ENCODE results near the gene C20orf202.

C20orf202 gene

DNA sequence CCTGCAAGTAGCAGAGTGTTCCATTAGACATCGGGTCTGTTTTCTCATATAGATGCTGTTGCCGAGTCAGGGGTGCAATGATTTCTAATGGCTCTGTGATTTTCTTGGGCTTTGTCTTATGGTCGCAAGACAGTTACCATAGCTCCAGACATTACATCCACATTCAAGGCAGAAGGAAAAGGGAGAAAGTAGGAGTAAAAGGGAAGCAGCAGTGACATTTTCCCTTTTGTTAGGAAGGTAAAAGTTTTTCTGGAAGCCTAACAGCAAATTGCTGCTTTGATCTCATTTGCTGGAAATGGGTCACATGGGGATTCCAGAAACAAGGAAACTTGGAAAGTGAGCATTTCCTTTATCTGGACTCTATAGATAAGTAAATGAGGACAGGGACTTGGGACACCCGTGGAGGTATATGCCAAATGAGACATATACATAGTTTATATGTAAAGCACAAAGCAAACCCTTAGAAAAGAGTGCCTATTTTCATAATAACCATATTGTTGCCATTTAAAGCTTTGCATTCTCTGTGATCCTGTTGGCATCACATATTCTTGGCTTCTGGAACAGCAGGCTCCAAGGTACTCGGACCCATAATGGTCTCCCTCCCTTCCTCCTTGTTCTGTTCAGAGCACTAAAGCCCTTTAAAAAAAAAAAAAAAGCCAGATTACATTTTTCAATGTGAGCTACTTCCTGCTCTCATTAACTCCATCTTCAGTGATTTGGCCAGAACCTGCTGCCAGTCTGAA, at the start of gene C20orf202:
Gene C20orf202, plus strand, starts transcription at position 693 of the 743 bp plus-strand sequence. CDS start 132 bp downstream, outside the sequence.
- DNase-seq, result no peak

DNA sequence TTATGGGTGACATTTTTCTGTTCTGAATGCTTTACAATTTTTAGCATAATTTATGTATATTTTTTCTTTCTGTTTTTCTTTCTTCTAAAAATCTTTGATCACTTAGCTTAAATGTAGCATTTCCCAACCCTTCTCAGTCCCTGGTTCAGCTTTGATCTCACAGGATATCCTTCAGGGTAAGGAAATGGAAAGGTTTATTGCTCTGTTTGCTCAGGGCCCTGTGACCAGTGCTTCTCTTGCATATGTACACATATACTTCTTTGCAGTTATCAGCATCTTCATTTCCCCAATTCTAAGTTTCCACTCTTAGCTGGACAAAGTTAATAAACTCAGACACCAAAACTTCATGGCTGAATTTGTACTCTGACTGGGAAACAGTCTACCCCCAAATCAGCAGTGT, 49.0 kb upstream of the C20orf202 start:
- no peak for DNase-seq

DNA sequence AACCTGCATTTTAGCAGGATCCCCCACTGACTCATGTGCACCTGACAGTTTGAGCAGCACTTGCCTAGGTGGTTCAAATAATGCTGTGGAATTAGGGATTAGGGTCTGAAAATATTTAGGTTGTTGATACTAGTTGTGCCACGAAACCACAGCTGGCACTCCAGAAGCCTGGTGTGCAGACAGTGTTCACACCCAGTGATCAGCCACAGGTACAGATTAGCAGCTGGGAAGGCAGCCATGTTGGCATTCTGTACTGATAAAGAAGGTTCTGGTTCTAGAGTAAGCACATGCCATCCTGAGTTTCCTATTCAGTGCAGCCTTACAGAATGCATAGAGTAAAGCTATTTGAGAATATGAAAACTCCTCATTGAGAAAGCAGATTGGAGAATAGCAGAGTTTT, 48.6 kb upstream of the C20orf202 start:
- no peak for DNase-seq

DNA sequence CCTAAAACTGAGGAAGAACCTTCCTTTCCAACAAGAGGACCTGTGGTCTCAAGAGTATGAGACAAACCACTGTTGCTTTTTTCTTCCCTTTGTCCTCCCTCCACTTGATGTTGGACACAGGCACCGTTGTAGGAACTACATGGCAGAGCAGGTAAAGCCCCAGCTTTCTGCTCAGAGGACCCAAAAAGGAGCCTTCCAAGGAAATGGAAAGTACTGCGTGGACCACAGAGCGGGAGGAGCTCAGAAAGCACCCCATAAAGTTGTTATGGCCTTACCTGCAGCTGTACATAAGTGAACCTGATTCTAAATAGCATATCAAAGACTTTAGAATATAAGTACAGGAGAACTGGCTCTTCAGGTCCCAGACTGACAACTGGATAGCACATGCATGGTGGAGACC, 47.9 kb upstream of the C20orf202 start:
- no peak for DNase-seq

DNA sequence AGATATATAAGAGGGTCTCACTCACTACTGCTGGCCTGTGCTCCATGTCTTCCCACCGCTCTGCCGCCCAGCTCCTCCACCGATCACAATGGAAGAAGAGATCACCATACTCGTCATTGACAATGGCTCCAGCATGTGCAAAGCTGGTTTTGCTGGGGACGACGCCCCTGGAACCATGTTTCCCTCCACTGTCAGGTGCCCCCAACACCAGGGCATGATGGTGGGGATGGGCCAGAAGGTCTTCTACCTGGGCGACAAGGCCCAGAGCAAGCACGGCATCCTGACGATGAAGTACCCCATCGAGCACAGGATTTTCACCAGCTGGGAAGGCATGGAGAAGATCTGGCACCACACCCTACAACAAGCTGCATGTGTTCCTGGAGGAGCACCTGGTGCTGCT, 42.8 kb upstream of the C20orf202 start:
- DNase-seq, result no peak

DNA sequence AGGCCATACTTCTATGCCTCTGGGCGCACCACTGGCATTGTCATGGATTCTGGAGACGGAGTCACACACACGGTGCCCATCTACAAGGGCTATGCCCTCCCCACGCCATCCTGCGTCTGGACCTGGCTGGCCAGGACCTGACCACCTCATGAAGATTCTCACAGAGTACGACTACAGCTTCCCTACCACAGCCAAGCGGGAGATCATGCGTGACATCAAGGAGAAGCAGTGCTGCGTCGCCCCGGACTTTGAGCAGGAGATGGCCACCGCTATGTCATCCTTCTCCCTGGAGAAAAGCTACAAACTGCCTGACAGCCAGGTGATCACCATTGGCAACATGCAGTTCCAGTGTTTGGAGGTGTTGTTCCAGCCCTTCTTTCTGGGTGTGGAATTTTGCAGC, 42.3 kb upstream of the C20orf202 start:
- DNase-seq, result no peak

DNA sequence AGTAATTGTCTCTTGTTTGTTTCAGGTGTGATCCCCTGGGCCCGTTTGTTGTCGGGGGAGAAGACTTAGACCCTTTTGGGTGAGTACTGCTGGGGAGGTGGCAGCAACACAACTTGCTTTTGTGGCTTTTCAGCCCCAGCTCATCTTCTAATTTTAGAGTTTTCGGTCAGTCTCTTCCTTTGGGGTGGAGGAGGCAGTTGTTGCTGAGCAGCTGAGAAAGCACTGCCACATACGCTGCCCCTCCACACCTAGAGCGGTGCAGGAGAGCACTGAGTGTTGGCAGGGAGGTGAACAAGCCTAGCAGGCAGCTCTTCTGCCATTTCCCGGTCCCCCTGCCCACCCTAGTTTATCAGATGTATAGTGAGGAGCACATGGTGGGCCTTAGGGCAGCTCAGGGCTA, 40.1 kb upstream of the C20orf202 start:
- no peak for DNase-seq

DNA sequence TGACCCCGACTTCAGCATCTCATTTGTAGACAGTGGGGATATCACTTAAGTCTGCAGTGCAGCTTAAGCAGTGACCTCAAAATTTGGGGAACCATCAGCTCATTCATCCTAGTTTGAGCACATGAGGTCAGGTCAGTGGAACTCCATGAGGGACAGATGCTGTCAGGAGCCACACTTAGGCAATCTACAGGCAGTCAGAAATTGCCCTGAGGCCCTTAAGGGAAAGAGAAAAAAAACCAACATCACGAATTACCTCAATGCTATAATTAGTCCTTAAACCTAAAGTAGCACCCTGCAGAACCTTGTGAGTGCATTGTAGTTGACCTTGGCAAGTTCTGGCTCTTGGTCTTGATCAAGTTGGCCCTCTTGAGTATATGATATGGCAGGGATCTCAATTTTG, 39.6 kb upstream of the C20orf202 start:
- DNase-seq, result no peak

DNA sequence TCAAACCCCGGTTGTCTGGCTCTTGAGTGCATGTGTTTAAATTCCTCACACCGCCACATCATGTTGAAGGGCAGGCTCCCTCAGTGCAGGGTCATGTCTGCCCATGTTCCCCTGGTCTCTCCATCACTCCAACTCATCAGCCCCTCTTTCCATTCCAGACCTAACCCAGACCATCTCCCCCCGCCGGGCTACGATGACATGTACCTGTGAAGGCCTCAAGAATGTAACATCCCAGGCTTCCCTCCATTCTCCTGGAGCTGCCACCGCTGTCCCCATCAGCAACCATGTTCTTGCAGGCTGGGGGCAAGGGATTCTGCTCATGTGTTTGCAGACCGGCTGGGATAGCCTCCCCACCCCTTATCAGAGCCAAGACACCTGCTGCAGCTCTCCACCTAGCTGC, 38.4 kb upstream of the C20orf202 start:
- no peak for DNase-seq

DNA sequence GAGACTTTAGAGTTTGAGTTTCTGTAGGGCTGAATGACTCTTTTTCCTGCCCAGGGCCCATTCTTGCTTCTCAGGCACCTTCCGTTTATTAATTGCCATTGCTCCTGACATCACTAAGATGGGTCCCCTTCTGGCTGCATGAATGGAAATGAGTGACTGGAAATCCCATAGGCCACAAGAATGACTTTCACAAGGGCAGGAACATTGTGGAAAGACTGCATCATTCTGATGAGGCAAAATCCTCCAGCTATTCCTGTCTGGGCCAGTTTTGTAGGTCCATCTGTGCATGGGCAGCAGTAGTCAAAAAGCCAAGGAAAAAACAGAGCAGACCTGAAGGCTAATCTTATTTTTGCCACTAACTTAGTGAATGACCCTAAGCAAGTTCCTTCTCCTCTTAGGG, 37.7 kb upstream of the C20orf202 start:
- no peak for DNase-seq

DNA sequence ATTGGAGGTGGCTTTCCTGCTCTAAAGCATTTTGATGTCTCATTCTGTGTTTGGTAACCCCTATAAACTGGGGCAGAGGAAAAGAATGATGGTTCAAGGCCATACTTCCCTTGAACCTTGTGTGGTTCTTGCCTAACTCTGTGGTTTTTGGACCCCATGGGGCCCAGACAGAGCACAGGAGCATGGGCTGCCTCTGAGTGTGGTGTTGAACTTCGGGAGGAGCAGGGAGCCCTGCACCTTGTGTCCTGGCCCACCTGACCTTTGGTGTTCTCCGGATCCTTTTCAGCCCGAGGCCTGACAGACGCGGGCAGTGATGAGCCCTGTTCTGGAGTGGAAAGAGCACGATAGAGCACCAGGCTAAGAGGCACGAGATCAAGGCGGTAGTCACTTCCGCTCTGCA, 37.3 kb upstream of the C20orf202 start:
- no peak for DNase-seq

DNA sequence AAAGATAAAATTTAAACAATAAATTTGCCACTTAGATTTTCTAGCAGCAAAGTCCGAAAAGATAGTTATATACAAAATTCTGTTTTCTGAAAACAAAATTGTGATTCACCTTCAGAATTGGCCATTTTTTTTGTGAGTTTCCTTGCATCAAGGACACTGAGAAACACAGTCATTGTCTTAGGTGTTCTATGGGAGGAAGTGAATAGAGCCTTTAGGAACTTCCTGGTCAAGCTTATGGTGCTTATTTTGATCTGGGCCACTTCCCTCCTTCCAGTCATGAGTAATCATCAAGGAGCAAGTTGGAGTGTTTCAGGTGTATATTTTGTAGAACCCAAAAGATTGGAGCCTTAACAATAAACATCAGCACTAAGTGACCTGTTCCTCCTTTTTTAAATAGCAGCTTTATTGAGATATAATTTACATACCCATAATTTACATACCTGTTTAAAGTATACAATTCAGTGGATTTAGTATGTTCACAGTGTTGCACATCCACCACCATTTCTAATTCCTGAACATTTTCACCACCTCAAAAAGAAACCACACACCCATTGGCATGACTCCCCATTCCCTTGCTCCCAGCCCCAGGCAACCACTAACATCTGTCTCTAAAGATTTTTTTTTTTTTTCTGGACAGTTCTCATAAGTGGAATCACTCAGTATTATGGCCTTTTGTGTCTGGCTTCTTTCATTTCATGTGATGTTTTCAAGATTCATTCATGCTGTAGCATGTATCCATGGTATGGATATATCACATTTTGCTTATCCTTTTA, 36.1 kb upstream of the C20orf202 start:
- DNase-seq, result no peak

DNA sequence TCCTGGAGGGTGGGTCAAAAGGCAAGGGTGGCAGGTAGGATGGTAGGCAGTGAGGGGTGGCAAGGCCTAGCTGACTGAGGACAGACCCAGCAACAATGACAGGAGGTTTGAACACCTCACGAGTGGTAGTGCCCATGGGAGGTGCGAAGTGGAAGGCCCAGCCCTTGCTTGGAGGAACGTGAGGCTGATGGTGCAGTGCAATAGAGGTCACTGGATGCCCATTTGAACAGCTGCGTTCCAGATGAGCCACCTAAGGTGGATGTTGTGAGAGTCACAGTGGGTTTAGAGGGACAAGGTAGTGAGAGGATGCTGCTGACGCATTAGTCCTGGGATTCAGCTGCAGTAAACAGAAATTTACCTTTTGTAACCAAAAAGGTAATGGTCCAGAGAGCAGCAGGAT, 34.0 kb upstream of the C20orf202 start:
- no peak for DNase-seq

DNA sequence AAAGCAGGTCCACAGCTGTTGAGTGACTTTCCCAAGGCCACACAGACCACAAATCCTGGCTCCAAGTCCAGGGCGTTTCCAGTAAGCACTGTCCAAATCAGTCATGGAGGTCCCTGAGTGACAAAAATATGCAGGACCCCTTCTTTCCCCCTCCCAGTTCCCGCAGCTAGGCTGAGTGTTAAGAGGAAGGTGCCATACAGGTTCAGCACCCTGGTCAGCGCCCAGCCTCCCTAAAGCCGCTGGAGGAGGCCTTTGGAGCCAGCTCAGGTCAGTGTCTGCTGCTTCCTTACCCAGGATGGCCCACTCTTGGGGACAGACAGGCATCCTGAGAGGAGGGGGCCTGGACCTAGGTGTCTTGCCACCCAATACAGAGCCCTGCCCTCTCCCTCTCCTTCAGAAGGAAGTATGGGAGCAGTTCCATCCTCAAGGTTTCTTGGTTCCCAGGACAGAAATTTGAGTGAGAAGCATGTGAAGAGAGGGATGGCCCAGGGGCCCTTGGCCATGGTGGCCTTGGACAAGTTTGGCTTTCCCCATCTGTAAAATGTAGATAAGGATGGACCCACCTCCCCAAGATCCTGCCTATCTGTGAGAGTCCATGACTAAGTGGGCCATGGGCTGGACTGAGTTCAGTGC, 31.7 kb upstream of the C20orf202 start:
- DNase-seq, result no peak

DNA sequence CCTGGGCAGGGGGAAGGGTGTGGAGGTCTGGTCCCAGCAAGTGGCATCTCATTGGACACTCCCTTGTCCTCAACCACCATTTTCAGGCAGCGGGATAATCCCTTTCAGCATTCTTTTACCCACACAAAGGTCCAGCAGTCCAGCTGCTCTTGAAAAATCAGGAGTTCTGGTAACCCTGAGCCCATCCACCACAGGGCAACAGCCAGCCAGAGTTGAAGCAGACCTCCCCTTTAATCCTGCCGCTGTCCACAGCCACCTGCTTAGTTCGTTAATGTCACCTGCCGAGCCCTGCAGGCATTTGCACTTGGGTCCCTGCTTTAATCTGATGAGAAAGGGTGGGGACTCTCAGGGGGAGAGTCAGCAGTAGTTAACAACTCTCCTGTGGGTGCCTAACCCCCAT, 29.6 kb upstream of the C20orf202 start:
- no peak for DNase-seq

DNA sequence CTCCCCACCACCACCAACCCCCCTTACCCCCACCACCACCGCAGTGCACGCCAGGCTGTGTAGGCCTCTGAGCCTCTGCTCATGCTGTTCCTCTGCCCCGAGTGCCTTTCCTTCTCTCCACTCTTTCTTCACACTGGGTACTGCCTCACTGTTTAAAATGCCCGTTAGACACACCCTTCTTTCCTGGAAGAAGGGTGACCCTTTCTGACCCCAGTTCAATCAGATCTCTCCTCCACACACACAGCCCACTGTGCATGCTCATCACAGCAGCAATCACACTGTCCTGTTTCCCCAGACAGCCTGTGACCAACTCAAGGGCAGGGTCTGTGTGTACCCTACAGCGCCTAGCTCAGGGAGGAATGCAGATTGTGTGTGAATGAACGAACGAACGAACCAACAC, 28.5 kb upstream of the C20orf202 start:
- no peak for DNase-seq

DNA sequence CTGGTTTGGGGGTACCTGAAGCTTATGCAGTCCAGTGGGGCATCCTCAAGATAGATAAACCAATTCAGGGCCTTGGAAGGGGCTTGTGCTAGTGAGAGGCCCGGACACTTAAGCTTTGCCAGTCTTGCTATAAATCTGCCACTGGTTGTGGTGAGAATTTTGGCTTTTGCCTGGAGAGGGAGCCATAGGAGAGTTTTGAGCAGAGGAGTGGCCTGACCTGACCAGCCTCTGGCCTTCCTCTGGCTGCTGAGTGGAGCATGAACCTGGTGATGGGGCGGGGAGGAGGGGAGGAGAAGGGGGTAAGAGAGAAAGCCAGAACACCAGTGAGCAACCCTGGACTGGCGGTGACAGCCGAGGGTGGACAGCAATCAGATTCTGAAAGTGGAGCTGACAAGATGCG, 25.6 kb upstream of the C20orf202 start:
- DNase-seq, result no peak

DNA sequence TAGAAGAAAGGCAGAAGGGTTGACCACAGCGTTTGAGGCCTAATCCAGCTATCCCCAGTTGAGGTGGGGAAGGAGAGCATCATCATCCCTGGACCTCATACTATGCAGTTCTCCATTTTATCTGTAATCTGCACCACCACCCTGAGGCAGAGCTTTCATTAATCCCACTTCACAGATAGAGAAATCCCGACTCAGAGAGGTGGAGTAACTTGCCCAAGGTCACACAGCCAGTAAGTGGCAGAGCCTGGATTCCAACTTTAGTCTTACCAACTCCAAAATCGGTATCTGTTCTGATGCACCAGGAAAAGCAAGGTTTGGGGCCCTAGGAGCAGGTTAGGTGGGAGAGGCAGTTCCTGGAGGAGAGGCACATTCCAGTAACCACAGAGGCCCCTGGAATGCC, 25.2 kb upstream of the C20orf202 start:
- no peak for DNase-seq

DNA sequence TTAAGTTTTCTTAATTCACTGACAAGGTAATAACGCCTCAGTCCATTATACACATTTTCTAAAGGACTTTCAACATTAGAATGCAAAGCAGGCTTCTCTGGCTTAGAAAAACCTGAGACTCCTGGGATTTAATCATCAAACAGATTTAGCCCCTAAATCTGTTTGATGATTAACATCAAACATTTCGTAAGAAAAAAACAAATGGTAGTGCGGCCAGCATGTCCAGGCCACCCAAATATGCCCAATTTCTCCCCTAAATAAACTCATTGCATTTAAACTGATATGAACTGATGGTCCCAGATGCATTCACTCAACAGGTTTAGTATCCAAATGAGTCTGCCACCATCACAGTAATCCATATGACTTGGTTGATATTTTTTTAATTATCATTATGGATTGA, 24.6 kb upstream of the C20orf202 start:
- no peak for DNase-seq

DNA sequence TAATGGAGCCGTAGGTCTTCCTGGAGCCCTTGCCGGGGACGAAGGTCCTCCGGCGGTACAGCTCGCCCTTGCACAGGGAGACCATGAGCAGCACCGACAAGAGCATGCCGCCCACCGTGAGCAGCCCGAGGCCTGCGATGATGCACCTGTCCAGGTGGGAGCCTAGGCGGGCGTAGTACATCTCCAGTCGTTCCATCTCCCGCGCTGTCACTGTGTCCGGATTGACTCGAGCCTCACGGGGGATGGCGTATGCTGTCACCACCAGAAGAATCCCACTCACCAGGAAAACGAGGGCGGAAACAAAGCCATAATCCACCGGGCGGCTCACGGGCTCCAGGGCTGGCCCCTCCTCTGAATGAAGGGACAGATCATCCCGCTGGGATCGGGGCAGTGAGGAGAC, 22.3 kb upstream of the C20orf202 start:
- no peak for DNase-seq

DNA sequence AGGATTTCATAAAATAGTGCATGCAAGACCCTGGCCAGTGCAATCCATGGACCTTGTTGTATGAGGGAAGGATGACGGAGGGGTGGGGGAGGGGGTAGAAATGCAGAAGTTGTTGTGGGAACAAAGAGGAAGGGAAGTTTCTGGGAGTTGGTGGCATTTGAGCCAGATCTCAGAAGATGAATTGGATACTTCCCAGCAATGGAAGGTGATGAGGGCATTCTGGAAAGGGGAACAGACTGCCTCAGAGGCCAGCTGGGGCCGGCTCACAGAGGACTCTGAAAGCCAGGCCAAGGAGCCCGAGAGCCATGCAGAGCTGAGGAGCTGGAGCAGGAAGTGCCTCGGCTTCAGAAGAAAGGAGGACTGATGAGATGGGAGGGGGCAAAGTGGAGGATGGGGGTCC, 21.1 kb upstream of the C20orf202 start:
- no peak for DNase-seq

DNA sequence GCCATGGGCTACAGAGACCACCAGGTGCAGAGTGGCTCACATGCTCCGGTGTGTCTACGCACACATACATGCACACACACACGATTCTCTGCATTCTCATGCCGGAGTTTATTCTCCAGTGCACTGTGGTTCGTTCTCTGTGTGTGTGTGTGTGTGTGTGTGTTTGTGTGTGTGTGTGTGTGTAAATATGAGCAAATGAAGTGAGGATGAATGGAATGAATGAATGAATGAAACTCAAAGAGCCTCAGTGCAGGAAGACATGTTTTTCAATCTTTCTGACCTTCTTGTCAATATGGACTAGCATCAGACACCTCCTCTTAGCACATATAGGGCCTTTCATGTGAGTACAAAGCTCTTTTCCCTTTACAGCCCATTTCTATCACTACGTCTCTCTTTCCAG, 20.1 kb upstream of the C20orf202 start:
- DNase-seq, result no peak

DNA sequence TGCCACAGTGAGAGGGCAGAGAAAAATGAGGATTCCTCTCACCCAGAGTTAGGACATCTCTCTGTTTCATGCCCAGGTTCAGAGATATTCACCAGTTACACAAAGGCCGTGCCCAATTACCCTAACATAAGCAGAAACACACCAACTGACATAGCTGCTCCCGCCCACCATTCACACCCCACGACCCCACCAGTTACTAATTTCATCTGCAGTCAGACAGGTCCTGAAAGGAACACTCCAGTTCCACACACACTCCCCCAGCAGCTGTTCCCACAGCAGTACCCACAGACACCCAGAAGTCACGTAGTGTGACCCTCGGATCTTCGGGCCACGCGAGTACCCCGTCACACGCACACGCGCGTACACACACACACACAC, 19.0 kb upstream of the C20orf202 start:
- no peak for DNase-seq

DNA sequence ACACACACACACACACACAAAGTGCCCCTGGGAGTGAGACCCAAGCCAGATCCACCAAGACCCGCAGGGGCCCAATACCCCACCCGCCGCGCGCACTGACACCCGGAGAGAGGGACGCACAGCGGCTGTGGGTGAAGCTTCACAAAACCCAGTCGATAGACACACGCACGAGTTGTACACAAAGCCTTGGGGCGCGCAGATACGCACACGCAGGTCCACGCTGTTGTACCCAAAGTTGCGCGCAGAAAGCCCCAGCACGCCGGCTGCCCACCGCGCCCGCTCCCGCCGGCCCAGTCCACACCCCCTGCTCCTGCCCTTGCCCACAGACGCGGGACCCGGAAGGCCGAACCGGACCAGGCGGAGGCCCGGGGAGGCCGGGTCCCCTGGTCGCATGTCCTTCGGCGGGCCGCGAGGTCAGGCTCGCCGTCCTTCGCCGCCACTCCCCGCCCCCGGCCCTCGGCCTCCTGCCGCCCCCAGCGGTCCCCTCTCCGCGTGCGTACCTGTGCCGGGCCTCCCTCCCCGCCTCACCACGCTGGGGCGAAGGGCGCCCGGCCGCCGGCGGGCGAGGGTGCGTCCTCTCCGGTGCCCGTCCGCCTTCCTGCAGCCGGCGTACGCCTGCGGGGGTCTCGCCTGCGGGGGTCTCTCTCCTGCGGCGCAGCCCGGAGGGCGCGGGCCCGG, 18.5 kb upstream of the C20orf202 start, which contains the start of gene TMEM74B:
Gene TMEM74B, minus strand, starts transcription at position 344 of the 678 bp plus-strand sequence. CDS start 1,180 bp downstream, outside the sequence.
- no peak for DNase-seq

All from stimulated activated CD4-positive, alpha-beta T cell treated with anti-CD3 and anti-CD28 coated beads, Interleukin-1b, Interleukin-23, amount 100 ng/mL, for 48 hours (primary cell).